Measurements from ENCODE around the gene MACO1.
"Not testable (repeated sequence)": the region's sequence is repeated elsewhere in the genome, so short reads cannot be mapped to it uniquely, and the experiment has no call there.

DNA sequence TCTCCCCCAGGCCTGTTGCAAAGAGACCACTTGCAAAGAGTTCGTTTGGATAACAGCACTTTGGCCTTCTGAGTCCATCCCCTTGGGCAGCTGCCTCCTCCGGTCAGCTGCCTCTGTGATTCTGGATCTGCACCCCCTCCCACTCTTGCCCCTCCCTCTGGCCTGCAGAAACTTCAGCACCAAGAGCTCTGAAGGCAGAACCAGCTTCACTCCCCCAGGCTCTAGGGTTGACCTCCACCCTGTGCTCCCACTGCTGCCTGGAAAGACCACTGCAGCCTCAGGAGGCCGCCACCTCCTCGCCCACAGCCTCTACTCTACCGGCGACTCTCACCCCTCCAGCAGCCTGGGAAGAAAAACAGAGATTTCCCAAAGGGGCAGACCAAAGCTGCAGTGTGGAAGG, 16.5 kb upstream of the MACO1 start:
- TF ChIP-seq, protein P1, sequence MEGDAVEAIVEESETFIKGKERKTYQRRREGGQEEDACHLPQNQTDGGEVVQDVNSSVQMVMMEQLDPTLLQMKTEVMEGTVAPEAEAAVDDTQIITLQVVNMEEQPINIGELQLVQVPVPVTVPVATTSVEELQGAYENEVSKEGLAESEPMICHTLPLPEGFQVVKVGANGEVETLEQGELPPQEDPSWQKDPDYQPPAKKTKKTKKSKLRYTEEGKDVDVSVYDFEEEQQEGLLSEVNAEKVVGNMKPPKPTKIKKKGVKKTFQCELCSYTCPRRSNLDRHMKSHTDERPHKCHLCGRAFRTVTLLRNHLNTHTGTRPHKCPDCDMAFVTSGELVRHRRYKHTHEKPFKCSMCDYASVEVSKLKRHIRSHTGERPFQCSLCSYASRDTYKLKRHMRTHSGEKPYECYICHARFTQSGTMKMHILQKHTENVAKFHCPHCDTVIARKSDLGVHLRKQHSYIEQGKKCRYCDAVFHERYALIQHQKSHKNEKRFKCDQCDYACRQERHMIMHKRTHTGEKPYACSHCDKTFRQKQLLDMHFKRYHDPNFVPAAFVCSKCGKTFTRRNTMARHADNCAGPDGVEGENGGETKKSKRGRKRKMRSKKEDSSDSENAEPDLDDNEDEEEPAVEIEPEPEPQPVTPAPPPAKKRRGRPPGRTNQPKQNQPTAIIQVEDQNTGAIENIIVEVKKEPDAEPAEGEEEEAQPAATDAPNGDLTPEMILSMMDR (IDR thresholded peaks at IDR 0.05; ENCODE audit: control extremely low read depth in 1 of 3, insufficient read depth in 1 of 3, low read depth in 1 of 3, low read length in 3 of 3), result not testable (repeated sequence)
- TF ChIP-seq, protein P2, sequence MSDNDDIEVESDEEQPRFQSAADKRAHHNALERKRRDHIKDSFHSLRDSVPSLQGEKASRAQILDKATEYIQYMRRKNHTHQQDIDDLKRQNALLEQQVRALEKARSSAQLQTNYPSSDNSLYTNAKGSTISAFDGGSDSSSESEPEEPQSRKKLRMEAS (IDR thresholded peaks at IDR 0.05), result not testable (repeated sequence)
- not testable (repeated sequence) for TF ChIP-seq EGR1 (IDR thresholded peaks at IDR 0.05; ENCODE audit: borderline replicate concordance, low read depth, low read length); RAD21 (IDR thresholded peaks at IDR 0.05 in 1 of 2, conservative IDR thresholded peaks at IDR 0.05 in 1 of 2; ENCODE audit: low read depth in 2 of 2, low read length in 2 of 2); CEBPB (IDR thresholded peaks at IDR 0.05; ENCODE audit: low read depth, low read length); ZNF274 (IDR thresholded peaks at IDR 0.05; ENCODE audit: borderline replicate concordance, extremely low read depth, low read length); RBBP5 (IDR thresholded peaks at IDR 0.05; ENCODE audit: borderline replicate concordance, low read depth, low read length); EP300 (IDR thresholded peaks at IDR 0.05; ENCODE audit: borderline replicate concordance in 1 of 2, low read depth in 2 of 2, low read length in 2 of 2)
- TF ChIP-seq, protein P3, sequence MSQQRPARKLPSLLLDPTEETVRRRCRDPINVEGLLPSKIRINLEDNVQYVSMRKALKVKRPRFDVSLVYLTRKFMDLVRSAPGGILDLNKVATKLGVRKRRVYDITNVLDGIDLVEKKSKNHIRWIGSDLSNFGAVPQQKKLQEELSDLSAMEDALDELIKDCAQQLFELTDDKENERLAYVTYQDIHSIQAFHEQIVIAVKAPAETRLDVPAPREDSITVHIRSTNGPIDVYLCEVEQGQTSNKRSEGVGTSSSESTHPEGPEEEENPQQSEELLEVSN (IDR thresholded peaks at IDR 0.05), result not testable (repeated sequence)
